C1 segment of cervical spinal cord (tissue), 14 donors: ENCODE data around the gene HMBS.
A peak's percentile ranks its signal among the peaks of the same experiment; 100 is the strongest.

Experiments
- DNase-seq, 14 donors: peaks; one replicate each; lab custom pipeline; 2025; lab: John Stamatoyannopoulos, UW

HMBS gene

DNA sequence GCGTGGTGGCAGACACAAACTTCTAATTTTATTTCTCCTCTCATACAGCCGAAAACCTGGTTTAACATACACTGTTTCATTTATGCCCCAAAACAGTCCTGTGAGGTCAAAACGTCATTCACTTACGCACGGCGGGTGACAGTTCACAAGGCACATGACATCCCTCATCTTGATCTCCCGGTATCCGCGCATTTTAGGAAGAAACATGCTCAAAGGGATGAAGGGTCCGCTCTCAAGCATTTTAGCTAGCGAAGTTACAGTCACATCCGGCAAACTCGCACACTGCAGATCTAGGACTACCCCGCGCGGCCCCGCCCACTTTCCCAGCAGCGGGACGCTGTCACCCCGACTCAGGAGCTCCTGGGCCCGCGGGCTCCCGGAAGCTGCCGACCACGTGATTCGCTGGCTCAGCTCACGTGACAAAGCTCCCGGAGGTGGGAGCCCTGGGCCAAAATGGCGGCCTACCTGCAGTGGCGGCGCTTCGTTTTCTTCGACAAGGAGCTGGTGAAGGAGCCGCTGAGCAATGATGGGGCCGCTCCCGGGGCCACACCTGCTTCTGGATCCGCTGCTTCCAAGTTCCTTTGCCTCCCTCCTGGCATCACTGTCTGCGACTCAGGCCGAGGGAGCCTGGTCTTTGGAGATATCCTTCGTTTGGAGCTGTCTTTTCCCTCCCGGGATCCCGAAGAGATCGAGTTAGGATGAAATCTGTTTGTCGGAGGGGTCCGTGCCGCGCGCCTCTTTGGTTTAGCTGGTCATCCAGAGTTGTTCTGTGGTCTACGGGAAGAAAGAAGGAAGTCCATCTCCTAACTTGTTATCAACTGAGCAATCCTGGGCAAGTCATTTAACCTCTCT is 17.1 kb upstream of the HMBS start, which contains the start of gene VPS11:
VPS11 (plus strand) TSS at position 448 of the 852 bp plus-strand sequence; CDS start at position 454, 6 bp downstream.
- DNase-seq: peak; percentile 75 to 97 (median 94)

DNA sequence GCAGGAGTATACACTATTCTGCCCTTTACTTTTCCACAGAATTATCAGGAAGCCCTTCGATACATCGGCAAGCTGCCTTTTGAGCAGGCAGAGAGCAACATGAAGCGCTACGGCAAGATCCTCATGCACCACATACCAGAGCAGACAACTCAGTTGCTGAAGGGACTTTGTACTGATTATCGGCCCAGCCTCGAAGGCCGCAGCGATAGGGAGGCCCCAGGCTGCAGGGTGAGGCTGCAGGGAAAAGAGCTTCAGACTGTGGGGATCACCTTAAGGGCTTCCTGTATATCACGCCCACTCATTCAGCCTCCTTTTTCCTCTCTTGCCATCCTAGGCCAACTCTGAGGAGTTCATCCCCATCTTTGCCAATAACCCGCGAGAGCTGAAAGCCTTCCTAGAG is 6.8 kb upstream of the HMBS start:
- DNase-seq: no peak

- no peak for DNase-seq
Observed at GRCh38 chr11:119078675-119079420, 5.8 kb upstream of the HMBS start.

- peak in 11 of 14 donors; percentile 17 to 60 (median 45) for DNase-seq
Observed at GRCh38 chr11:119081682-119082260, 2.9 kb upstream of the HMBS start.

- no peak for DNase-seq
Observed at GRCh38 chr11:119085437-119085847, 761 bp downstream of the HMBS start.

- no peak for DNase-seq
Observed at GRCh38 chr11:119087123-119087522, 2.4 kb downstream of the HMBS start.

DNA sequence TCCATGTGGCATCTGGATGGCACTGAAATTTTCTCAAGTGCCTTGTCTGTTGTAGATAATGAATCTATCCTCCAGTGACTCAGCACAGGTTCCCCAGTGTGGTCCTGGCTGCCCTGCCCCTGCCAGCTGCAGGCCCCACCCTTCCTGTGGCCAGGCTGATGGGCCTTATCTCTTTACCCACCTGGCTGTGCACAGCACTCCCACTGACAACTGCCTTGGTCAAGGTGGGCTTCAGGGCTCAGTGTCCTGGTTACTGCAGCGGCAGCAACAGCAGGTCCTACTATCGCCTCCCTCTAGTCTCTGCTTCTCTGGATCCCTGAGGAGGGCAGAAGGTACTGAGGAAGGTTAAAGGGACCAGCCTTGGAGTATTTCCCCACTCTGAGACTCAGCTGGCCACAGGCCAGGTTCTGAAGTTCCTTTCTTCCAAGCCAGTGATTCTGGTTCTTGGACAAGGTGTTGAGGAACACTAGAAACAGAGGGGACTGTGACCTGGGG is 3.1 kb downstream of the HMBS start:
- DNase-seq: no peak

DNA sequence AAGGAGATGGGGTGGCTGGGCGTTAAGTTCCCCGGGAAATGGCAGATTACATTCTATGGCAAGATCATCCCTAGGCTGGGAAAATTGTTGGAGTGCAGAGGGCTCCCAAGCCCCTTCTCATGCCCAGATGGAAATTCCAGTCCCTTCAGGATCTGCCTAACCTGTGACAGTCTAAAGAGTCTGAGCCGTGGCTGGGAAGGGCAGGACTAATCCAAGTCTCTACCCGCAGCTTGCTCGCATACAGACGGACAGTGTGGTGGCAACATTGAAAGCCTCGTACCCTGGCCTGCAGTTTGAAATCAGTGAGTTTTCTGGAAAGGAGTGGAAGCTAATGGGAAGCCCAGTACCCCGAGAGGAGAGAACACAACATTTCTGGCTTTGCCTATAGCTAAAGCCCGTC is 3.7 kb downstream of the HMBS start:
- no peak for DNase-seq

DNA sequence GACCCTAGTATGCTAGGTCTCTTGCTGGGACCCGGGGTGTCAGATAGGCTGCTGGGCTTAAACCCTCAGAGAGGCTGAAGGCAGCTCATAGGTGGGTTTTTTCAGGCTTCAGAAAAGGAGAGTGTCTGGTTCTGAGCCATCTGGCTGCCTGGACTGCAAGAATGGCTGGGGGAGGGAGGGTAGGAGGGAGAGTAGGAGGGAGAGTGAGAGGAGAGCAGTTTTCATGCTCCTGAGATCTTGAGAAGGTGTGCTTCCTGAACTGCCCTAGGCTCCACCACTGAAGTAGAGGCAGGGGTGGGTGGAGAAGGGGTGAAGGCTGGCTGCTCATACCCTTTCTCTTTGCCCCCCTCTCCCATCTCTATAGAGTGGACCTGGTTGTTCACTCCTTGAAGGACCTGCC is 4.6 kb downstream of the HMBS start:
- no peak for DNase-seq

DNA sequence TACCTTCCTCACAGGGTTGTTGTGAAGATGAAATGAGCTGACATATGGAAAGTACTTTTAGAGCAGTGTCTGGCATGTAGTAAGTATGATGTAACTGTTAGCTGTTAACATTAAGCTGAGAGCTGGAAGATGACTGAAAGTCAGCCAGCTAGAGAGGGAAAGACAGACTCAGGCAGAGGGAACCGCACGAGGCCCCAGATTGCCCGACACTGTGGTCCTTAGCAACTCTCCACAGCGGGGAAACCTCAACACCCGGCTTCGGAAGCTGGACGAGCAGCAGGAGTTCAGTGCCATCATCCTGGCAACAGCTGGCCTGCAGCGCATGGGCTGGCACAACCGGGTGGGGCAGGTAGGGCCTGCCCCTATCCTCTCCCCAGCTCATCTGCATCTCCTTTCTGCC is 6.5 kb downstream of the HMBS start:
- no peak for DNase-seq

DNA sequence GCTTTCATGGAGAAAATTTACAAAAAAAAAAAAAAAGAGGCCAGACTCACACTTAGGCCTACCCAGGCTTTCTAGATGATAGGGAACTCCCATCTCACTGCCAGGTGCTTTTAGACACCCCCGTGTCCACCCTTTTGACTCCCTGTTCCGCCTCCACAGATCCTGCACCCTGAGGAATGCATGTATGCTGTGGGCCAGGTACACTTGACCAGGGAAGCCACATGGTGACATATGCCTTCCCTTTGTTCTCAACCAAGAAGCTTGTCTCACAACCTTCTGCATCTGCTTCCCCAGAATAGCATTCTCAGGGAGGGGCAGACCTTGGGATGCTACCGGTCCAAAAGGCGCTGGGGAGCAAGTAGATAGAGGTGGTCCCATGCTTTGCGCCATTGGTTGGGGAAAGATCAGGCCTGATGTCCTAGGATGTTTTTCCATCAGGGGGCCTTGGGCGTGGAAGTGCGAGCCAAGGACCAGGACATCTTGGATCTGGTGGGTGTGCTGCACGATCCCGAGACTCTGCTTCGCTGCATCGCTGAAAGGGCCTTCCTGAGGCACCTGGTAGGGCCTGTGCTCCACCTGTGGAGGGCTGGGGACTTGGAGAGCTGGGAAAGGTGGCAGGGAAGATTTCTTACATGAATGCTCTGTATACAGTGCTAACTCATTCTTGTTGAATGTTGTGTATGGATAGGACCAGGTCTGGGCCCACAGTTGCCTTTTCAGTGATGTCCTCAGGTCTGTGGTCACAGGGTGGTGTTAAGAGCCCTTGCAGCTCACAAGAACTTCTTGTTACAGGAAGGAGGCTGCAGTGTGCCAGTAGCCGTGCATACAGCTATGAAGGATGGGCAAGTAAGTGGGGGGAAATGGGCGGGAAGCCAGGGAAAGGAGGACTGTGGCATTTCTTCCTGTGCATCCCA is 7.5 kb downstream of the HMBS start:
- DNase-seq: no peak

DNA sequence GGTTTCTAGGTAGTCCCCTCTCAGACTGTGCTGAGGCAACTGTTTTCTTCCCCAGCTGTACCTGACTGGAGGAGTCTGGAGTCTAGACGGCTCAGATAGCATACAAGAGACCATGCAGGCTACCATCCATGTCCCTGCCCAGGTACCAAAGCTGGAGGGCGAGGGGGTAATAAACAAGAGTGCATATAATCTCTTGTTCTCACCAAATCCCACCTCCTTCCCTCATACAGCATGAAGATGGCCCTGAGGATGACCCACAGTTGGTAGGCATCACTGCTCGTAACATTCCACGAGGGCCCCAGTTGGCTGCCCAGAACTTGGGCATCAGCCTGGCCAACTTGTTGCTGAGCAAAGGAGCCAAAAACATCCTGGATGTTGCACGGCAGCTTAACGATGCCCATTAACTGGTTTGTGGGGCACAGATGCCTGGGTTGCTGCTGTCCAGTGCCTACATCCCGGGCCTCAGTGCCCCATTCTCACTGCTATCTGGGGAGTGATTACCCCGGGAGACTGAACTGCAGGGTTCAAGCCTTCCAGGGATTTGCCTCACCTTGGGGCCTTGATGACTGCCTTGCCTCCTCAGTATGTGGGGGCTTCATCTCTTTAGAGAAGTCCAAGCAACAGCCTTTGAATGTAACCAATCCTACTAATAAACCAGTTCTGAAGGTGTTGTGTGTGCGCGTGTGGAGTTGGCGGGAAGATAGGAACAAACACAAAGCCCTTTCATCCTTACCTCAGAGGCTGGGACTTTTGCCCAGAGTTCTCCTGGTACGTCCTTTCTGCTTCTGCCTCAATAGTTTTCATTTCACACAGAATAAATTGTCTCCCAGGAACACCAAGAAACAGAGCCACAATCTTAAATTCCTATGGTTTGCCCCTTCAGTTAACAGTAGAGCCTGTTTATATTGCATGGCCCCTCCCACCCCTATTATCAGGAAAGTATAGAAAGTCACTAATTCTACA is 8.5 kb downstream of the HMBS start:
- DNase-seq: peak in 3 of 14 donors; percentile 5 to 35 (median 7)

DNA sequence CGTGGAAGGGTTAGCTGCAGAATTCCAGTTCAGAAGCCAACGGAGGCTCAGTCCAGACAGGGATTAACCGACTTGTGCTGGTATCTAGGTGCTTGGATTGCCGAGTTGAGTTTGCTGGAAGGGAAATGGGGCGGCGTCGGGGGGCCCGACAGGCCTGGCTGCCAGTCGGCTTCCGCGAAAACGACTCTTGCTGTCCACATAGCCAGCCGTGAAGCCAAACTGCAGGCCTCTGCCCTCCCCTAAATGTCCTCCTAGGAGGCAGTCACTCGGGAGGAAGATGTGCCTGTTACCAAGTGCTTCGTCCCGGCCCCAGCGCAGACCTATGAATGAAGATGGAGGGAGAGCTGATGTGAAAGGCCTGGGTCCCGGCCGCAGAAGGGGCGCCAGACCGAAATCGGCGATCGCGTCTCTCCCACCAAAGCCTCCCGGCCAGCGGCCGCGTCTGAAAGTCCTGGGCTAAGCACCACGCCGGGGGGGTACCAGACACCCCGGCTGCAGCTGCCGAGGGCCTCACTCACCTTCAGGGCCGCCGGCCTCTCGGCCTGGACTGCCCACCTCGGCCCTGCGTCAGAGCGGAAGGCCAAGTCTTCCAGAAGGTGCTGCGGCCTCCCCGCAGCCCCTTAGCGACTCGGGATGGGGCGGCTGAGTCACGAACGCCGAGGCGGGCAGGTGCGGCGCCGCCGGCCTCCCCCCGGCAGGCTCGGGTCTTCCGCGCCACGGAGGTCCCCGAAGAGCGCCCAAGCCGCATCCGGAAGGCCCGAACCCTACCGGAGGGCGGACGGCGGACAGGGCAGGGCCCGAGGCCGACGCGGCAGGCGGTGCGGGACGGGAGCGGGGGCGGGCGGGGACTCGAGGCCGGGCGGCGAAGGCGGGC is 9.5 kb downstream of the HMBS start:
- peak in 9 of 14 donors; percentile 33 to 71 (median 37) for DNase-seq

GRCh38 chr11:119094816-119095065 is 10.1 kb downstream of the HMBS start:
- peak in 6 of 14 donors; percentile 53 to 85 (median 78) for DNase-seq

- peak; percentile 91 to 99 (median 98) for DNase-seq
Observed at GRCh38 chr11:119095066-119095880, 10.6 kb downstream of the HMBS start.

- DNase-seq: no peak
Observed at GRCh38 chr11:119099711-119100110, 15.0 kb downstream of the HMBS start.

DNA sequence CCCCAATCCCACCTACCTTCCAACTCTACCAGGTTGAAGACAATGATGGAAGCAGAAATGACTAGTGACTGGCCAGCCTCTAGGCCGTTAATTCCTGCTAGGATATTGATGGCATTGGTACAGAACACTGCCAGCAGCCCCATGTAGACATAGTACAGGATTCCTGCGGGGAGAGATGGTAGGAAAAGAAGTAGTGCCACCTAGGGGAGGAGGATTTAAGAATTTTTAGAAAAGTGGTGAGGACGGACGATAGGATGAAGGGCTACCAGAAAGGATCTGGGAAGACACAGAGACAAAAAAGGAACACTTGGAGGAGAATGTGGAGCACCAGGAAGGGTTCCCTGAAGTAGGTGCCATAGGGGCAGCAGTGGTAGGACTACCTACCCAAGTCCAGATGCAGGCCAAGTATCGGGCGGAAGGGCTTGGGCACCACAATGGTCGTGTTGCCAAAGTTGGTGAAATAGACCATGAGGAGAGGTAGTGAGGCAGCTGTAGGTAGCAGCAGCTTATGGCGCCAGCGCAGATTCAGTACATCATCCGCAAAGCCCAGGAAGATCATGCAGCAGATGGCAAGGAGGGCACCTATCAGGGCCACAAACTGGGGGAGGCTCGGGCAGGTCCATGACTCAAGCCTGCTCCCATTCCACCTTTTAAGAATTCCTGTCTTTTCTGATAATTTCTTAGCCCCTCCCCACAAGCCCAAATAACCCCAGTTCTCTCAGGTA is 15.7 kb downstream of the HMBS start:
- DNase-seq: no peak
